ENCODE results near the gene CAPN1.

The CAPN1 gene

DNA sequence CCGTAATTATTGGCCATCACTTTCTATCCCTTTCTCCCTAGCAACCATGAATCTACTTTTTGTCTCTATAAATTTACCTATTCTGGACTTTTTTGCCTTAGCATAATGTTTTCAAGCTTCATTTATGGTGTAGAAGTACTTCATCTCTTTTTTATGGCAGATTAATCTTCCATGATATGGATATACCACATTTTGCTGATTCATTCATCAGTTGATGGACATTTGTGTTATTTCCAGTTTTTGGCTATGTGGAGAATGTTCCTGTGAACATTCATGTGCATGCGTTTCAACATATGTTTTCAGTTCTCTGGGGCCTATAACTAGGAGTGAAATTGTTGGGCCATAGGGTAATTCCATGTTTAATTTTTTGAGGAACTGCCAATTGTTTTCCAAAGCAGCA is 12.8 kb downstream of the CAPN1 start:
- DNase-seq (ENCODE audit: low read depth, low spot score) = no peak
- H3K4me1 ChIP-seq (ENCODE audit: control insufficient read depth, insufficient read depth, low read length) = no peaks in the 10 kb centered on the region
- H3K27ac ChIP-seq (ENCODE audit: low read length) = no peak overlapping the region
- WGBS (ENCODE audit: insufficient coverage, insufficient read length) = no CpG with 5 or more reads among the region's 2 CpGs
- H3K27me3 ChIP-seq (ENCODE audit: control insufficient read depth, insufficient read depth, low read length) = no peaks in the 10 kb centered on the region
- peaks cover 9% of the 10 kb centered on the region; the same call in 1 of the 2 replicates for H3K36me3 ChIP-seq (ENCODE audit: control insufficient read depth, insufficient read depth, low read length)
- H3K4me3 ChIP-seq (ENCODE audit: low read length) = no peak overlapping the region
- no peaks in the 10 kb centered on the region for H3K9me3 ChIP-seq (ENCODE audit: control insufficient read depth, insufficient read depth, low read length)

DNA sequence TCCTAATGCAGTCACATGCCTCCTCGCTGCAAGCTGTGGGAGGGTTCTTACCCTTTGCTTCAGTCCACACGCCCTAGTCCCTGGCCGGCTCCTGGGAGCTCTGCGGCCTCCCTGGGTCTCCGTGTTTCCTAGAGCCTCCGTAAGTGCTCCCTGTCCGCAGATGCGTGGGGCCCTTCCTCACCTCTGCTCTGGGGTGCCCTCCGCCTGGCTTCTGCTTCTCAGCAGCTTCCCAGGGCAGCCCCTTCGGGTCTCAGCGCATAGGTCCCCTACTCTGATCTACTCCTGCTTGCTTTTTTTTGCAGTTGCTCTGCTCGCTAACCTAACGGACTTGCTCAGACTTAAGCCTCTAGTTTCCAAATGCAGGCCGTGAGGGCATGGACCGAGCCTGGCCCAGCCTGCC is 22.4 kb downstream of the CAPN1 start:
- no peaks in the 10 kb centered on the region for H3K9me3 ChIP-seq (ENCODE audit: control insufficient read depth, insufficient read depth, low read length)
- peaks cover 27% of the 10 kb centered on the region for H3K36me3 ChIP-seq (ENCODE audit: control insufficient read depth, insufficient read depth, low read length)
- H3K27me3 ChIP-seq (ENCODE audit: control insufficient read depth, insufficient read depth, low read length) = no peaks in the 10 kb centered on the region
- no peak overlapping the region for H3K27ac ChIP-seq (ENCODE audit: low read length)
- no CpG with 5 or more reads among the region's 15 CpGs for WGBS (ENCODE audit: insufficient coverage, insufficient read length)
- peaks cover 5% of the 10 kb centered on the region for H3K4me1 ChIP-seq (ENCODE audit: control insufficient read depth, insufficient read depth, low read length)
- no peak for DNase-seq (ENCODE audit: low read depth, low spot score)
- H3K4me3 ChIP-seq (ENCODE audit: low read length) = no peak overlapping the region

DNA sequence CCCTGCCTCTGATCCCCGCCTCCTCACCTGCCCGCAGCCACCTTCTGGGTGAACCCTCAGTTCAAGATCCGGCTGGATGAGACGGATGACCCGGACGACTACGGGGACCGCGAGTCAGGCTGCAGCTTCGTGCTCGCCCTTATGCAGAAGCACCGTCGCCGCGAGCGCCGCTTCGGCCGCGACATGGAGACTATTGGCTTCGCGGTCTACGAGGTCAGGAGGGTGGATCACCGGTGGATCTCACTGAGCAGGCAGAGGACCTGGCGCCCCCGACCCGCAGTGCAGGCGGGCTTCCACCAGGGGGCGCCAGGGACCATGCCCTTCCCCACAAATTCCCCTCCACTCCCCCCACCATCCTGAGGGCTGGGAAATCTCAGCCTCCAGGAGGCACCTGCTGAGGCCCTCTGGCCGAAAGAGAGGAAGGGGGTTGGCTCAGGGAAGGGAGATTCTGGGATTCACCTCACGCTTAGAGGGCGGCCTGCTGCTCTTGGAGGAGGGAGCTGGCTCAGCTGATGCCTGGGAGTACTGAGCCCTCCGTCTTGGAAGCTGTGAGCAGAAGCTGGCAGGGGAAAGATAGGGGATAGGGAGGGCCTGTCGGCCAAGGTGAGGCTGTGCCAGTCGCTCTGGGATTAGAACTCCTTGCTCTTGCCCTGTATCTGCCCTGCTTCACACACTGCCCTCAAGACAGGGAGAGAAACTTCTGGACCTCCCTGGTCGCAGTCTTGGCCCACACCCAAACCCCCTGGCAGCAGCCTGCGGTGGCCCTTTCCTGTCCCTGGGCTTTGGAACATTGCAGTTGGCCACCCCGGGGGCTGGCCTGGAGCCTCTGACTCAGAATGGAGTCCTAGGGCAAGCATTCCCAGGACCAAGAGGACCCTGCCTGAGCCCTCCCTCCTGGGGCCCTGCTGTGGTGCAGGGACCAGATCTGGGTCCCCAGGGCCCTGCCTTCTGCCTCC is 23.2 kb downstream of the CAPN1 start:
- H3K27me3 ChIP-seq (ENCODE audit: control insufficient read depth, insufficient read depth, low read length) = no peaks in the 10 kb centered on the region
- peaks cover 5% of the 10 kb centered on the region for H3K4me1 ChIP-seq (ENCODE audit: control insufficient read depth, insufficient read depth, low read length)
- no CpG with 5 or more reads among the region's 38 CpGs for WGBS (ENCODE audit: insufficient coverage, insufficient read length)
- peaks cover 35% of the 10 kb centered on the region for H3K36me3 ChIP-seq (ENCODE audit: control insufficient read depth, insufficient read depth, low read length)
- H3K27ac ChIP-seq (ENCODE audit: low read length) = no peak overlapping the region
- no peak overlapping the region for H3K4me3 ChIP-seq (ENCODE audit: low read length)
- DNase-seq (ENCODE audit: low read depth, low spot score) = no peak
- H3K9me3 ChIP-seq (ENCODE audit: control insufficient read depth, insufficient read depth, low read length) = no peaks in the 10 kb centered on the region

DNA sequence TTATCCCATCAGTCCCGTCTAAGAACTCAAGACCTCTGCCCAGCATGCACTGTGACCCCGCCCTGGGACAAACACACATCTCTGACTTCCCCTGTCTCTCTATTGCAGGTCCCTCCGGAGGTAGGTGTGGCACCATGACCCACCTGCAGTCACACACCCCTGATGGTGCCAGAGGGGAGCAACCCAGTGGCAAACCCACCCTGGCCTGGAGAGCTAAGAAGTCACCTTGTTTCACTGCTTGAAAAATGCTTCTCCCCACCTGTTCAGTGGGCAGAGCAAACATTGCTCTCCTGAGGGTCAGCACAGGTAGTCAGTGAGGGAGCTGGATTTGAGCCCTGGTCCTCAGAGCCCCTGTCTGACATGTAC is 23.9 kb downstream of the CAPN1 start:
- peaks cover 42% of the 10 kb centered on the region for H3K36me3 ChIP-seq (ENCODE audit: control insufficient read depth, insufficient read depth, low read length)
- DNase-seq (ENCODE audit: low read depth, low spot score) = no peak
- no peak overlapping the region for H3K27ac ChIP-seq (ENCODE audit: low read length)
- no peaks in the 10 kb centered on the region for H3K27me3 ChIP-seq (ENCODE audit: control insufficient read depth, insufficient read depth, low read length)
- H3K4me1 ChIP-seq (ENCODE audit: control insufficient read depth, insufficient read depth, low read length) = peaks cover 5% of the 10 kb centered on the region
- H3K4me3 ChIP-seq (ENCODE audit: low read length) = no peak overlapping the region
- WGBS (ENCODE audit: insufficient coverage, insufficient read length) = no CpG with 5 or more reads among the region's 3 CpGs
- no peaks in the 10 kb centered on the region for H3K9me3 ChIP-seq (ENCODE audit: control insufficient read depth, insufficient read depth, low read length)

DNA sequence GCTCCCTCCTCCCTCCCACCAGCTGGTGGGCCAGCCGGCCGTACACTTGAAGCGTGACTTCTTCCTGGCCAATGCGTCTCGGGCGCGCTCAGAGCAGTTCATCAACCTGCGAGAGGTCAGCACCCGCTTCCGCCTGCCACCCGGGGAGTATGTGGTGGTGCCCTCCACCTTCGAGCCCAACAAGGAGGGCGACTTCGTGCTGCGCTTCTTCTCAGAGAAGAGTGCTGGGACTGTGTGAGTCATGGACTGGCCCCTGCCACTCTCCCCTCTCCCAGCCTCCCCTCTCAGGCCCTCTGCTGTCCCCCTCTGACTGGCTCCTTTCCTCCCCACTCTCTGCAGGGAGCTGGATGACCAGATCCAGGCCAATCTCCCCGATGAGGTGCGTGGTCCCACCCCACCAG is 24.7 kb downstream of the CAPN1 start:
- peaks cover 46% of the 10 kb centered on the region for H3K36me3 ChIP-seq (ENCODE audit: control insufficient read depth, insufficient read depth, low read length)
- no peaks in the 10 kb centered on the region for H3K27me3 ChIP-seq (ENCODE audit: control insufficient read depth, insufficient read depth, low read length)
- H3K4me1 ChIP-seq (ENCODE audit: control insufficient read depth, insufficient read depth, low read length) = peaks cover 8% of the 10 kb centered on the region
- WGBS (ENCODE audit: insufficient coverage, insufficient read length) = no CpG with 5 or more reads among the region's 17 CpGs
- DNase-seq (ENCODE audit: low read depth, low spot score) = no peak
- no peaks in the 10 kb centered on the region for H3K9me3 ChIP-seq (ENCODE audit: control insufficient read depth, insufficient read depth, low read length)
- H3K27ac ChIP-seq (ENCODE audit: low read length) = no peak overlapping the region
- no peak overlapping the region for H3K4me3 ChIP-seq (ENCODE audit: low read length)

DNA sequence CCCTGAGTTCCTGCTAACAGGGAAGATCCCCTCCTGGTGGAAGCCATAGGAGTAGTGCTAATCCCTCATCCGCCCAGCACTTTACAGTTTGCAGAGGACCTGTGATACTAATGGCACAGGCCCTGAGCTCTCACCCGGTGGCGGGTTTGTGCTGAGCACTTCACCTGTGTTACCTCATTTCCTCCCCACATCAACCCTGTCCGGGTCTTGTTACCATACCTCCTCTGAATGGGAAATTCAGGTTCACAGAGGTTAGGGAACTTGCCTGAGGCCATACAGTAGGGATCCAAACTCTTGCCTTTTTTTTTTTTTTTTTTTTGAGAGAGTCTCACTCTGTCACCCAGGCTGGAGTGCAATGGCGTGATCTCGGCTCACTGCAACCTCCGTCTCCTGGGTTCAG is 25.2 kb downstream of the CAPN1 start:
- Histone ChIP-seq H3K9me3 (ENCODE audit: control insufficient read depth, insufficient read depth, low read length) (no peaks in the 10 kb centered on the region), H3K27me3 (ENCODE audit: control insufficient read depth, insufficient read depth, low read length) (no peaks in the 10 kb centered on the region), H3K36me3 (ENCODE audit: control insufficient read depth, insufficient read depth, low read length) (peaks cover 48% of the 10 kb centered on the region), H3K27ac (ENCODE audit: low read length) (no peak overlapping the region), H3K4me3 (ENCODE audit: low read length) (no peak overlapping the region), H3K4me1 (ENCODE audit: control insufficient read depth, insufficient read depth, low read length) (peaks cover 9% of the 10 kb centered on the region)
- no peak for DNase-seq (ENCODE audit: low read depth, low spot score)
- no CpG with 5 or more reads among the region's 7 CpGs for WGBS (ENCODE audit: insufficient coverage, insufficient read length)

DNA sequence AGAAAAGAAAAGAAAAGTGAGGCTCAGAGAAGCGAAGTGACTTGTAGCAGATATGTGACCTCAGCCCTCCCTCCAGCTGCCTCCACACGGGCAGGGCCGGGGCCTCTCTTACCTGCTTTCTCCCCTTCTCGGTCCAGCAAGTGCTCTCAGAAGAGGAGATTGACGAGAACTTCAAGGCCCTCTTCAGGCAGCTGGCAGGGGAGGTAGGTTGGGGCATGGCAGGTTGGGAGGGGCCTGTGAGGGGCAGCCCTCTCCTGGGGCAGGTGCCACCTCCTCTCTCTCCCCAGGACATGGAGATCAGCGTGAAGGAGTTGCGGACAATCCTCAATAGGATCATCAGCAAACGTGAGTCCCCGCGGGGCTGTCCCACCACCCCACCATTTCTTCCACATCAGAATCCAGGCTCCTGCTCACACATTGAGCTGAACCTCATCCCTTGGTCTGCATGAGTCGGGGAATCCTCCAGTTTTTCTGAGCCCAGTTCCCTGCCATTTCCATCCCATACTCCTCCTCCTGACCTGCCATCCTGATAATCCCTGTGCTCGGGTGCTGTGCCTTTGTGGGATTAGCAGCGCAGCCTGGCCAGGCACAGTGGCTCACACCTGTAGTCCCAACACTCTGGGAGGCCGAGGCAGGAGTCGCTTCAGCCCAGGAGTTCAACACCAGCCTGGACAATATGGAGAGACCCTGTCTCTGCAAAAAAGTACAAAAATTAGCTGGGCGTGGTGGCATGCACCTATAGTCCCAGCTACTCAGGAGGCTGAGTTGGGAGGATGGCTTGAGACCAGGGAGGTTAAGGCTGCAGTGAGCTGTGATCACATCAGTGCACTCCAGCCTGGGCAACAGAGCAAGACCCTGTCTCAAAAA is 26.4 kb downstream of the CAPN1 start:
- no peak overlapping the region for H3K27ac ChIP-seq (ENCODE audit: low read length)
- no peak overlapping the region for H3K4me3 ChIP-seq (ENCODE audit: low read length)
- H3K36me3 ChIP-seq (ENCODE audit: control insufficient read depth, insufficient read depth, low read length) = peaks cover 48% of the 10 kb centered on the region
- no CpG with 5 or more reads among the region's 16 CpGs for WGBS (ENCODE audit: insufficient coverage, insufficient read length)
- no peaks in the 10 kb centered on the region for H3K9me3 ChIP-seq (ENCODE audit: control insufficient read depth, insufficient read depth, low read length)
- no peak for DNase-seq (ENCODE audit: low read depth, low spot score)
- peaks cover 16% of the 10 kb centered on the region for H3K4me1 ChIP-seq (ENCODE audit: control insufficient read depth, insufficient read depth, low read length)
- H3K27me3 ChIP-seq (ENCODE audit: control insufficient read depth, insufficient read depth, low read length) = no peaks in the 10 kb centered on the region

DNA sequence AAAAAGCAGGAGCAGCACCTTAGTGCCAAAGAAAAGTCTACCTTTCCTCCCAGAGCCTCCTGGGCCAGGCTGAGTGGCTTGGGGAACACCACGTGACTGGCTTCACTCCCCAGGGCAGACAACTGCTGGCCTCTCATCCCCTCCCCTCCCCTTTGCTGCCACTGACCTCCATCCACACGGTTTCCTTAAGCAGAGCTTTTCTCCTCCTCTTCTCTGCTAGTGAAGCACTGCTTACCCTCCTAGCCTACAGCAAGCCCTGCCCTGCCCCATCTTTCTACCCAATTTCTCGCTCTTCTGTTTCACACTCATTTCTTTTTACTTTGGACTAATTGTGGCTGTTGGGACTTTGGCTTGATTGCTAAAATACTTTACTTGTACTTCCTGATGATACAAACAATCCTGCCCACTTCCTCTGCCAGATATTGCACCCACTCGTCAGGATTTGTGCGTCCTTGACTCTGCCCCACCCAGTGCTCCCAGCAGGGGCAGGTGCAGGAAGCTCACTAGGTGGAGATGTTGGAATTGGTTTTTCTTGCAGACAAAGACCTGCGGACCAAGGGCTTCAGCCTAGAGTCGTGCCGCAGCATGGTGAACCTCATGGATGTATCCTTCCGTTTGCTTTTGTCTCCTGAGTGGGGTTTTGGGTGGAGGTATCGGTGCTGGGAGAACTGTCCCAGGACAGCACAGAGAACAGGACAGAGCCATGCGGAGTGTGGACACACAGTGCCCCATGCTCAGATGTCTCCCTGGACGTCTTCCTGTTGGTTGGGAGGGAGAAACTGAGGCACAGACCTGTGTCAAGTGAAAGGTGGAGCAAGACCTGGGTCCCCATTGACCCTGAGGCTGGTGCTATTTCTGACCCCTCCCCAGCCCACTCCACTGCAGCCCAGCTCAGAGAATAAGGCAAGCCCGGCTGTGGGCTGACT is 27.3 kb downstream of the CAPN1 start:
- Histone ChIP-seq H3K27ac (ENCODE audit: low read length) (no peak overlapping the region), H3K36me3 (ENCODE audit: control insufficient read depth, insufficient read depth, low read length) (peaks cover 48% of the 10 kb centered on the region), H3K4me1 (ENCODE audit: control insufficient read depth, insufficient read depth, low read length) (peaks cover 20% of the 10 kb centered on the region), H3K4me3 (ENCODE audit: low read length) (no peak overlapping the region), H3K27me3 (ENCODE audit: control insufficient read depth, insufficient read depth, low read length) (no peaks in the 10 kb centered on the region), H3K9me3 (ENCODE audit: control insufficient read depth, insufficient read depth, low read length) (no peaks in the 10 kb centered on the region)
- no peak for DNase-seq (ENCODE audit: low read depth, low spot score)
- no CpG with 5 or more reads among the region's 13 CpGs for WGBS (ENCODE audit: insufficient coverage, insufficient read length)

DNA sequence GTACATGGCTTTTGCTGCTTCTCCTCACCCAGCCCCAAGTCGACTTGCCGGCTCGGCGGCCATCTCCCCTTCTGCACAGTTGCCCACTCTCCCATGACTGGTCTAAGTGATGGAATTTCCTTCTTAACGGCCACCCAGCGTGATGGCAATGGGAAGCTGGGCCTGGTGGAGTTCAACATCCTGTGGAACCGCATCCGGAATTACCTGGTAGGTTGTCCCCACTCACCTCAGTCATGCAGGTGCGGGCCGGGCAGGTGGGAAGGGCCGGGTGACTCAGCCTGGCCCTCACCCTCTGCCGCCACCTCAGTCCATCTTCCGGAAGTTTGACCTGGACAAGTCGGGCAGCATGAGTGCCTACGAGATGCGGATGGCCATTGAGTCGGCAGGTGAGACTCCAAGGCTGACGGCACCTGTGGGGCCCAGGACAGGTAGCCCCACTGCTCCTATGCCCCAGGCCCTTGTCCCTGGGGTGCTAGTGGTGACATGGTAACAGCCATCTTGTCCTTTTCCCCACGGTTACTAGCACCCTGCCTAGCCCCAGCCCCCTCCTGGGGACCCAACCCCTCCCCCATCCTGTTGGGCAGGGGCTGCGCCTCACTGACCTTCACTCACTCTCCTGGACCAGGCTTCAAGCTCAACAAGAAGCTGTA is 28.1 kb downstream of the CAPN1 start:
- H3K27ac ChIP-seq (ENCODE audit: low read length) = no peak overlapping the region
- no peak for DNase-seq (ENCODE audit: low read depth, low spot score)
- H3K36me3 ChIP-seq (ENCODE audit: control insufficient read depth, insufficient read depth, low read length) = peaks cover 48% of the 10 kb centered on the region
- peaks cover 19% of the 10 kb centered on the region for H3K4me1 ChIP-seq (ENCODE audit: control insufficient read depth, insufficient read depth, low read length)
- WGBS (ENCODE audit: insufficient coverage, insufficient read length) = no CpG with 5 or more reads among the region's 20 CpGs
- H3K27me3 ChIP-seq (ENCODE audit: control insufficient read depth, insufficient read depth, low read length) = no peaks in the 10 kb centered on the region
- H3K9me3 ChIP-seq (ENCODE audit: control insufficient read depth, insufficient read depth, low read length) = no peaks in the 10 kb centered on the region
- H3K4me3 ChIP-seq (ENCODE audit: low read length) = no peak overlapping the region

All from iPS DF 6.9 (cell line).